Measurements from ENCODE around the gene SPATA7.

The SPATA7 gene

GRCh38 chr14:88481059-88481458, 95.6 kb downstream of the SPATA7 start:
- no peak overlapping the region for H3K4me3 ChIP-seq (IDR thresholded peaks at IDR 0.05; ENCODE audit: insufficient read depth, low read depth, low read length)
- H3K27ac ChIP-seq, result no peak overlapping the region
- H2AFZ ChIP-seq (ENCODE audit: low read depth), result no peak overlapping the region
- H3K79me2 ChIP-seq (ENCODE audit: insufficient read depth, low read depth), result no peaks in the 10 kb centered on the region
- no peak overlapping the region for H3K4me2 ChIP-seq
- H3K36me3 ChIP-seq (ENCODE audit: insufficient read depth), result no peaks in the 10 kb centered on the region
- H3K4me1 ChIP-seq (ENCODE audit: low read depth, poor library complexity, severe bottlenecking), result no peaks in the 10 kb centered on the region
- H4K20me1 ChIP-seq (ENCODE audit: insufficient read depth), result no peaks in the 10 kb centered on the region
- TF ChIP-seq CTCF (conservative IDR thresholded peaks at IDR 0.05; ENCODE audit: low read depth, low read length), result no peak
- H3K27me3 ChIP-seq (ENCODE audit: insufficient read depth, low read depth), result no peaks in the 10 kb centered on the region
- no peak overlapping the region for H3K9ac ChIP-seq

- Histone ChIP-seq H4K20me1 (ENCODE audit: insufficient read depth) (no peaks in the 10 kb centered on the region), H3K9ac (no peak overlapping the region), H3K27me3 (ENCODE audit: insufficient read depth, low read depth) (no peaks in the 10 kb centered on the region), H2AFZ (ENCODE audit: low read depth) (no peak overlapping the region), H3K27ac (no peak overlapping the region), H3K79me2 (ENCODE audit: insufficient read depth, low read depth) (no peaks in the 10 kb centered on the region), H3K36me3 (ENCODE audit: insufficient read depth) (no peaks in the 10 kb centered on the region), H3K4me1 (ENCODE audit: low read depth, poor library complexity, severe bottlenecking) (no peaks in the 10 kb centered on the region), H3K4me3 (IDR thresholded peaks at IDR 0.05; ENCODE audit: insufficient read depth, low read depth, low read length) (no peak overlapping the region), H3K4me2 (no peak overlapping the region)
- TF ChIP-seq CTCF (conservative IDR thresholded peaks at IDR 0.05; ENCODE audit: low read depth, low read length), result no peak
Measured at GRCh38 chr14:88481794-88482193, 96.3 kb downstream of the SPATA7 start.

GRCh38 chr14:88482524-88482923, 97.1 kb downstream of the SPATA7 start:
- no peak overlapping the region for H3K4me2 ChIP-seq
- no peak overlapping the region for H3K27ac ChIP-seq

More at GRCh38 chr14:88482524-88482923, 97.1 kb downstream of the SPATA7 start:
- Histone ChIP-seq H3K27me3 (ENCODE audit: insufficient read depth, low read depth) (no peaks in the 10 kb centered on the region), H3K4me1 (ENCODE audit: low read depth, poor library complexity, severe bottlenecking) (no peaks in the 10 kb centered on the region), H3K4me3 (IDR thresholded peaks at IDR 0.05; ENCODE audit: insufficient read depth, low read depth, low read length) (no peak overlapping the region), H3K36me3 (ENCODE audit: insufficient read depth) (no peaks in the 10 kb centered on the region), H3K9ac (no peak overlapping the region), H2AFZ (ENCODE audit: low read depth) (no peak overlapping the region), H4K20me1 (ENCODE audit: insufficient read depth) (no peaks in the 10 kb centered on the region), H3K79me2 (ENCODE audit: insufficient read depth, low read depth) (no peaks in the 10 kb centered on the region)
- no peak for TF ChIP-seq CTCF (conservative IDR thresholded peaks at IDR 0.05; ENCODE audit: low read depth, low read length)
